Right lobe of liver (tissue), 4 donors: ENCODE measurements around the gene EVL.

Experiments used
- CTCF ChIP-seq, 4 donors: fragments of 200-600 bp in 3 of 4; fragments of 450-650 bp in 1 of 4; IDR thresholded peaks; one replicate each; pipeline versions ENCODE4 v1.5.1 to v1.8.0; 2016 to 2022; ENCODE audit warnings: antibody characterized with exemption in 4 of 4, mild to moderate bottlenecking in 2 of 4
- POLR2A ChIP-seq: fragments of 450-650 bp; IDR thresholded peaks from one replicate; pipeline ENCODE4 v1.6.1; 2017; ENCODE audit warnings: antibody characterized with exemption, mild to moderate bottlenecking
- donor health status: DM: no; HTN: no; CAD: no.
- donor health status: DM: no; HTN: no; CAD: no.
- donor health status: DM: no; HTN: yes; CAD: no.

GRCh38 chr14:100102156-100102785, 37.0 kb downstream of the EVL start:
- no peak for TF ChIP-seq CTCF (IDR thresholded peaks at IDR 0.05)
- no peak for TF ChIP-seq POLR2A
